Neuronal stem cell (in vitro differentiated cells): ENCODE measurements around the gene RSBN1.
A peak's percentile ranks its signal among the peaks of the same experiment; 100 is the strongest.

Experiments used
- DNase-seq: peaks from one replicate; pipeline ENCODE4 v3.0.0-alpha.2; 2013; ENCODE audit warnings: low spot score
- H2AFZ ChIP-seq: one replicate; pipeline ENCODE4 v1.6.1; 2013; ENCODE audit warnings: mild to moderate bottlenecking, low read length, inconsistent platforms
- H2AK5ac ChIP-seq: 2 replicates; pipeline ENCODE4 v1.6.1; 2013; ENCODE audit warnings: low read depth, mild to moderate bottlenecking, inconsistent platforms, low read length, moderate library complexity, mixed read lengths
- H2BK120ac ChIP-seq: 2 replicates; pipeline ENCODE4 v1.6.1; 2013; ENCODE audit warnings: low read depth, mild to moderate bottlenecking, inconsistent platforms, low read length, moderate library complexity, mixed read lengths
- H2BK12ac ChIP-seq: one replicate; pipeline ENCODE4 v1.6.1; 2013; ENCODE audit warnings: low read length, inconsistent platforms
- H2BK15ac ChIP-seq: 2 replicates; pipeline ENCODE4 v1.6.1; 2013; ENCODE audit warnings: mild to moderate bottlenecking, low read length, inconsistent platforms, mixed read lengths
- H2BK5ac ChIP-seq: one replicate; pipeline ENCODE4 v1.6.1; 2013; ENCODE audit warnings: inconsistent platforms, mild to moderate bottlenecking, low read length, moderate library complexity
- H3K14ac ChIP-seq: one replicate; pipeline ENCODE4 v1.6.1; 2013; ENCODE audit warnings: low read length, inconsistent platforms
- H3K18ac ChIP-seq: 2 replicates; pipeline ENCODE4 v1.6.1; 2013; ENCODE audit warnings: low read length, inconsistent platforms
- H3K23ac ChIP-seq: 2 replicates; pipeline ENCODE4 v1.6.1; 2013; ENCODE audit warnings: low read depth, mild to moderate bottlenecking, mixed read lengths, low read length, inconsistent platforms; ENCODE audit not compliant: poor library complexity
- H3K27ac ChIP-seq: replicated peaks from 3 replicates; pipeline ENCODE4 v1.5.1; 2013; ENCODE audit warnings: low read length, inconsistent platforms
- H3K27me3 ChIP-seq, 3 experiments: 2 replicates each; pipeline ENCODE4 v1.6.1; 2013; ENCODE audit warnings: low read length in 3 of 3, mild to moderate bottlenecking in 2 of 3, inconsistent platforms in 1 of 3, low read depth in 1 of 3, mixed read lengths in 1 of 3, moderate library complexity in 1 of 3; ENCODE audit not compliant: control insufficient read depth in 3 of 3, insufficient read depth in 3 of 3
- H3K36me3 ChIP-seq, 2 donors: replicated peaks in 1 of 2; 2 replicates each; pipeline ENCODE4 v1.6.1; 2013; ENCODE audit warnings: low read length in 2 of 2; ENCODE audit not compliant: control insufficient read depth in 2 of 2, insufficient read depth in 2 of 2
- H3K4ac ChIP-seq: 2 replicates; pipeline ENCODE4 v1.6.1; 2013; ENCODE audit warnings: inconsistent platforms, mild to moderate bottlenecking, low read length, moderate library complexity
- H3K4me1 ChIP-seq, 2 donors: 1 replicate in 1 of 2; 2 replicates in 1 of 2; pipeline ENCODE4 v1.6.1; 2013; ENCODE audit warnings: low read length in 2 of 2, low read depth in 1 of 2; ENCODE audit not compliant: control insufficient read depth in 2 of 2, insufficient read depth in 1 of 2
- H3K4me2 ChIP-seq: one replicate; pipeline ENCODE4 v1.6.1; 2013; ENCODE audit warnings: mild to moderate bottlenecking, low read length, inconsistent platforms; ENCODE audit not compliant: insufficient read depth, poor library complexity, severe bottlenecking
- H3K4me3 ChIP-seq, 2 donors: 2 replicates each; pipeline ENCODE4 v1.5.1; 2013; ENCODE audit warnings: low read length in 2 of 2, mild to moderate bottlenecking in 2 of 2, inconsistent platforms in 1 of 2, moderate library complexity in 1 of 2
- H3K79me1 ChIP-seq: one replicate; pipeline ENCODE4 v1.6.1; 2013; ENCODE audit warnings: low read depth, mild to moderate bottlenecking, inconsistent platforms, low read length, moderate library complexity
- H3K9ac ChIP-seq: one replicate; pipeline ENCODE4 v1.6.1; 2013; ENCODE audit warnings: mild to moderate bottlenecking, low read depth, low read length, inconsistent platforms; ENCODE audit not compliant: poor library complexity
- H3K9me3 ChIP-seq, 2 donors: replicated peaks in 1 of 2; 2 replicates each; pipeline versions ENCODE3 to v1.6.1; 2013; ENCODE audit warnings: low read length in 2 of 2, mild to moderate bottlenecking in 2 of 2, inconsistent platforms in 1 of 2, low read depth in 1 of 2, mixed read lengths in 1 of 2, moderate library complexity in 1 of 2; ENCODE audit not compliant: control insufficient read depth in 2 of 2, insufficient read depth in 1 of 2
- H4K8ac ChIP-seq: one replicate; pipeline ENCODE4 v1.6.1; 2013; ENCODE audit warnings: low read depth, mild to moderate bottlenecking, inconsistent platforms, low read length, moderate library complexity
- H4K91ac ChIP-seq: one replicate; pipeline ENCODE4 v1.6.1; 2013; ENCODE audit warnings: low read length, low read depth, mild to moderate bottlenecking, inconsistent platforms; ENCODE audit not compliant: poor library complexity
- WGBS, 2 donors: extraction: QIAGEN DNeasy Blood & Tissue Kit; methylation state at CpG; one replicate each; pipeline ENCODE4 v1.1.7; 2013; ENCODE audit warnings: missing lambda C conversion rate in 2 of 2, mixed read lengths in 1 of 2; ENCODE audit not compliant: insufficient read length in 2 of 2, insufficient replicate concordance in 1 of 2; ENCODE audit errors: extremely low coverage in 2 of 2; 5-methylcytosine and 5-hydroxymethylcytosine counted together

The RSBN1 gene

DNA sequence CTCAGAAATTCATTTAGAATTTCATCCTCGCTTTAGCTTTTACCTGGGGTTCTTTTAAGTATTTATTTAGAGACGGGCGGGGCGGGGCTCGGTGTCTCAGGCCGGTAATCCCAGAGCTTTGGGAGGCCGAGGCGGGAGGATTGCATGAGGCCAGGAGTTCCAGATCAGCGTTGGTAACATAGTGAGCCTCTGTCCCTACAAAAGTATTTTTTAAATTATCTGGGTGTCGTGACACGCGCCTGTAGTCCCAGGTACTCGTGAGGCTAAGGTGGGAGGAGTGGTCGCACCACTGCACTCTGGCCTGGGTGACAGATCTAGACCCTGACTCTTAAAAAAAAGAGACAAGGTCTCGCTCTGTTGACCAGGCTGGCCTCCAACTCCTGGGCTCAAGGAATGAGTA is 942 bp upstream of the RSBN1 start:
- Histone ChIP-seq H2AFZ (peak overlapping the region; percentile 86), H3K4me2 (no peak overlapping the region), H3K4ac (no peak overlapping the region), H2BK12ac (no peak overlapping the region), H3K79me1 (peaks cover 4% of the 10 kb centered on the region), H4K8ac (no peak overlapping the region), H3K4me3 (no peak overlapping the region), H3K36me3 (peaks cover 0 to 7% of the 10 kb centered on the region in 2 donors), H2AK5ac (no peak overlapping the region), H2BK5ac (no peak overlapping the region), H3K18ac (peak overlapping the region; percentile 12), H3K27me3 (no peaks in the 10 kb centered on the region), H3K9ac (no peak overlapping the region), H2BK15ac (peak overlapping the region; percentile 61), H3K27ac (no peak overlapping the region), H3K9me3 (peaks cover 0 to 6% of the 10 kb centered on the region in 2 donors), H3K23ac (no peak overlapping the region), H2BK120ac (no peak overlapping the region), H3K14ac (no peak overlapping the region), H3K4me1 (peaks cover 1 to 4% of the 10 kb centered on the region in 2 donors), H4K91ac (no peak overlapping the region)
- no CpG with 5 or more reads among the region's 15 CpGs for WGBS, 2 donors
- DNase-seq: no peak

DNA sequence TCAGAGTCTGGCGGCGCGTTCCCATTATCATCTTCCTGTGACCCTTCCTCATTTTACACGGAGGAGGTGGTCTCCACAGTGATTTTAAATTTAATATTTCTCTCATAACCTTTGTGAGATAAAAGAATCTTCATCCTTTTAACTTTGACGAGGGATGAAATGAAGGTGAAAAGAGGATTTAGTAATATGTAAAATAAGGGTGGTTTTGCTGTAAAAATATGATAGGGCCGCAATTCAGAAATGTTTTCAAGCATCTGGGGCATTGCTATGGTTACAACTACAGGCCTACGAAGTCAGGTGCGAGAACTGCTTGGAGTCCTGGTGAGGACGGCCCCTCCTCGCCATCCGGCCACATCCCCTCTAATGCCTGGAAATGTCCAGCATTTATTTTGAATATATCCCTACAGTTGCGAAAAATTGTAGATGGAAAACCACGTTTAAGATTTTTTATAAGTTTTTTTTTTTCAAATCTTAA is 422 bp upstream of the RSBN1 start:
- H2BK12ac ChIP-seq: no peak overlapping the region
- peaks cover 4% of the 10 kb centered on the region for H3K79me1 ChIP-seq
- no peaks in the 10 kb centered on the region for H3K27me3 ChIP-seq
- H4K91ac ChIP-seq: no peak overlapping the region
- no peak overlapping the region for H2BK120ac ChIP-seq
- H3K9ac ChIP-seq: no peak overlapping the region
- no peak overlapping the region for H3K4ac ChIP-seq
- DNase-seq: no peak
- H3K4me1 ChIP-seq: peaks cover 1 to 4% of the 10 kb centered on the region in 2 donors
- no peak overlapping the region for H4K8ac ChIP-seq
- WGBS, 2 donors: 100% methylated on average over 2 of the region's 13 CpGs; no CpG with 5 or more reads in 1 of the 2 donors
- H3K4me3 ChIP-seq: peak overlapping the region in 1 of 2 donors; percentile 100
- no peak overlapping the region for H3K18ac ChIP-seq
- peak overlapping the region; percentile 80 for H3K23ac ChIP-seq
- H3K36me3 ChIP-seq: peaks cover 0 to 12% of the 10 kb centered on the region in 2 donors
- H2BK5ac ChIP-seq: no peak overlapping the region
- no peak overlapping the region for H3K27ac ChIP-seq
- H2AK5ac ChIP-seq: no peak overlapping the region
- peak overlapping the region; percentile 86 for H2AFZ ChIP-seq
- H3K4me2 ChIP-seq: no peak overlapping the region
- no peak overlapping the region for H3K14ac ChIP-seq
- H3K9me3 ChIP-seq: peaks cover 0 to 11% of the 10 kb centered on the region in 2 donors
- H2BK15ac ChIP-seq: no peak overlapping the region

DNA sequence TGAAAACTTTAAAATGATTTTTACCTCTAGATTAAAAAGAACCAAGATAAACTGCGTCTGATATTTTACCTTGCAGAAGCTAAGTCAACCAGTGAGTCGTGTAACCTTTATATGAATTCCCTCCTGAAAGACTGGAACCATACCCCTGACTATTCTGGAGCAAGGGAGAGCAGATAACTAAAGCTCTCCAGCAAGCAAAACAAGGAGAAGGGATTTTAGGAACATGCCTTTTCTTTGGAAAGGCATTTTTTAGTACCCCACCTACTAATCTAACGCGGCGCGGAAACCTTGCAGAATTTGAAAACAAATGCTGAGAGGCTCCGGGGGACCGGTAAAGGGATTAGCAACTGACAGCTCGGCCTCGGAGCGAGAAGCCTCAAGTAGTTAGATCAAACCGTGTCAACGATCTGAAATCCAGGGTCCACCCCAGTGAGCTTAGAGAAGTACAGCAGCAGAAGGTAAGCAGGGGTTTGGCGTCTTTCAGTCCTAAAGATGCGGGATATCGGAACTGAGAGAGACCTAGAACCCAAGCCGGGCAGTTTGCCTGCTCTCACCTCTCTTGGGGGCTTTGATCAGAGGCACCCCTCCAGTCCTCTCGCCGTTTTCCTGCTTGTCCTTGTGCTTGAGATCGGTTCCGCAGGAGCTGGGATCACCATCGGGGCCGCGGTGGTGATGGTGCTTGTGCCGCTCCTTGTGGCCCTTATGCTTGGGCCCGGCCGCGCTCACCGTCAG is 954 bp downstream of the RSBN1 start:
- no CpG with 5 or more reads among the region's 29 CpGs for WGBS, 2 donors
- H3K4me2 ChIP-seq: peak overlapping the region; percentile 35
- peak overlapping the region; percentile 99 for H3K14ac ChIP-seq
- no peak overlapping the region for H2BK12ac ChIP-seq
- H2BK120ac ChIP-seq: no peak overlapping the region
- DNase-seq: peak; percentile 44
- peak overlapping the region; percentile 92 to 100 for H3K4me3 ChIP-seq
- peak overlapping the region; percentile 82 for H3K27ac ChIP-seq
- H2AK5ac ChIP-seq: peak overlapping the region; percentile 89
- H3K79me1 ChIP-seq: peaks cover 6% of the 10 kb centered on the region
- no peak overlapping the region for H4K91ac ChIP-seq
- peaks cover 0 to 15% of the 10 kb centered on the region in 2 donors for H3K36me3 ChIP-seq
- H3K18ac ChIP-seq: peak overlapping the region; percentile 78
- H3K9me3 ChIP-seq: peaks cover 0 to 14% of the 10 kb centered on the region in 2 donors
- H3K4me1 ChIP-seq: peaks cover 1 to 4% of the 10 kb centered on the region in 2 donors
- H3K4ac ChIP-seq: no peak overlapping the region
- peak overlapping the region; percentile 21 for H4K8ac ChIP-seq
- no peaks in the 10 kb centered on the region for H3K27me3 ChIP-seq
- no peak overlapping the region for H2BK15ac ChIP-seq
- H3K9ac ChIP-seq: peak overlapping the region; percentile 96
- H2BK5ac ChIP-seq: no peak overlapping the region
- peak overlapping the region; percentile 96 for H3K23ac ChIP-seq
- peak overlapping the region; percentile 95 for H2AFZ ChIP-seq
